ENCODE measurements around the gene POLR2E. TPM values are rescaled to one million over a fixed set of nuclear protein-coding genes. Genes with fewer than 3 reads are reported as not detected.
A peak's percentile ranks its signal among the peaks of the same experiment; 100 is the strongest.

The POLR2E gene
- total RNA-seq, 1 experiment from 2014 or later: 261 TPM

DNA sequence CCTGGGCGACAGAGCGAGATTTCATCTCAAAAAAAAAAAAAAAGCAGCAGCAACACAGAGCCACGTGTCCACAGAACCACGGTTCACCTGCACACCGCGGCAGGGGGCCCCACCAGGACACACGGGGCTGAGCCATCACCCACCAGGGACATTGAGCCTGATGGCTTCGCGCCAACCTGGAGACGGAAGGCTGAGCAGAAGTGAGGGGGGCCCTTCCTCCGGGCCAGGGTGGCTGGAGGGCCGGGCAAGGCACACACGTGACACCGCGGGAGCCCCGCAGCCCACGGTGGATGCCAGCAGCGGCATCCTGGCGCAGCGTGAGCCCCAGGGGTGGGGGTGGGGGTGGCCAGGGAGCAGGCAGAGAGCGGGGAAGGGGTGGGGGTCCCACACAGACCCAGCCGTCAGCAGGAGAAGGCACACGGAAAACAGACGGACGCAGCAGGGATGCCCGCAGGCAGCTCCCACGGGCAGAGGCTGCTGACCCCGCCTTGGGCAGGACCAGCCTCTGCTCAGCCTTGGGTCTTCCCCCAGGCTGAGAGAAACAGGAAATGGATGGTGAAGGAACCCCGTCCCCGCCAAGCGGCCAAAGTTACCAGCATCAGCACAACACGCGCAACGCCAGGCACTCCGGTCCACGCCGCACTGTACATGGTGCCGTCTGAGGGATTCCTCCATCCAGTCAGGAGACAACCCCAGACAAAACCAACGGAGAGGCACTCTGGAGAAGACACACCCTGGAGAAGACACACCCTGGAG, 45.3 kb upstream of the POLR2E start:
- Histone ChIP-seq H4K5ac (ENCODE audit: insufficient read length, low read depth, low read length) (no peak overlapping the region), H3K23me2 (ENCODE audit: insufficient read length, low read depth, low read length, poor library complexity, severe bottlenecking) (no peaks in the 10 kb centered on the region), H3K18ac (ENCODE audit: insufficient read length, low read depth, low read length) (no peak overlapping the region), H3K4me1 (ENCODE audit: insufficient read depth, low read length) (no peaks in the 10 kb centered on the region), H4K20me1 (ENCODE audit: control insufficient read depth, insufficient read depth, insufficient read length) (no peaks in the 10 kb centered on the region), H2BK5ac (ENCODE audit: insufficient read length, low read length) (no peak overlapping the region), H3K4me2 (ENCODE audit: insufficient read depth, insufficient read length, low read length) (no peak overlapping the region), H2BK12ac (ENCODE audit: insufficient read length, low read depth, low read length) (no peak overlapping the region), H3K23ac (ENCODE audit: insufficient read length, low read depth, low read length) (no peak overlapping the region), H3K79me2 (ENCODE audit: insufficient read depth, low read length) (no peaks in the 10 kb centered on the region), H2AK5ac (ENCODE audit: insufficient read length, low read length) (no peak overlapping the region), H2BK15ac (ENCODE audit: low read depth, low read length) (no peak overlapping the region), H2AFZ (ENCODE audit: low read length) (no peak overlapping the region), H3K56ac (ENCODE audit: insufficient read length, low read depth, low read length) (no peak overlapping the region), H3K4ac (ENCODE audit: low read depth, low read length) (no peak overlapping the region), H3K9ac (ENCODE audit: extremely low read depth, insufficient read length, low read length) (no peak overlapping the region), H3K27ac (ENCODE audit: insufficient read length, low read depth, low read length) (no peak overlapping the region), H2BK20ac (ENCODE audit: low read depth, low read length, poor library complexity, severe bottlenecking) (no peak overlapping the region), H4K91ac (ENCODE audit: insufficient read length, low read depth, low read length) (no peak overlapping the region), H3T11ph (ENCODE audit: low read length) (no peak overlapping the region), H3K27me3 (ENCODE audit: insufficient read depth, low read length) (no peaks in the 10 kb centered on the region), H2BK120ac (ENCODE audit: low read depth, low read length, poor library complexity, severe bottlenecking) (no peak overlapping the region), H4K8ac (replicated peaks; ENCODE audit: insufficient read length, low read depth, low read length) (no peak overlapping the region), H3K79me1 (ENCODE audit: insufficient read depth, low read depth, low read length, poor library complexity, severe bottlenecking) (no peaks in the 10 kb centered on the region), H3K14ac (ENCODE audit: insufficient read depth, low read length) (no peak overlapping the region), H3K9me3 (ENCODE audit: control insufficient read depth, low read depth, low read length) (no peaks in the 10 kb centered on the region)
- H3K4me1 Mint-ChIP-seq: peaks cover 2 to 7% of the 10 kb centered on the region in 2 experiments
- H3K27ac Mint-ChIP-seq: peak overlapping the region in 2 of 3 experiments; percentile 23 to 44; a peak in 1 of 7 replicates
- H3K9me3 Mint-ChIP-seq: peaks cover 0 to 4% of the 10 kb centered on the region in 2 experiments; a peak in 2 of 5 replicates
- H3K27me3 Mint-ChIP-seq (ENCODE audit: low read depth): no peaks in the 10 kb centered on the region
- DNase-seq: no peak
- TF ChIP-seq, protein P1, sequence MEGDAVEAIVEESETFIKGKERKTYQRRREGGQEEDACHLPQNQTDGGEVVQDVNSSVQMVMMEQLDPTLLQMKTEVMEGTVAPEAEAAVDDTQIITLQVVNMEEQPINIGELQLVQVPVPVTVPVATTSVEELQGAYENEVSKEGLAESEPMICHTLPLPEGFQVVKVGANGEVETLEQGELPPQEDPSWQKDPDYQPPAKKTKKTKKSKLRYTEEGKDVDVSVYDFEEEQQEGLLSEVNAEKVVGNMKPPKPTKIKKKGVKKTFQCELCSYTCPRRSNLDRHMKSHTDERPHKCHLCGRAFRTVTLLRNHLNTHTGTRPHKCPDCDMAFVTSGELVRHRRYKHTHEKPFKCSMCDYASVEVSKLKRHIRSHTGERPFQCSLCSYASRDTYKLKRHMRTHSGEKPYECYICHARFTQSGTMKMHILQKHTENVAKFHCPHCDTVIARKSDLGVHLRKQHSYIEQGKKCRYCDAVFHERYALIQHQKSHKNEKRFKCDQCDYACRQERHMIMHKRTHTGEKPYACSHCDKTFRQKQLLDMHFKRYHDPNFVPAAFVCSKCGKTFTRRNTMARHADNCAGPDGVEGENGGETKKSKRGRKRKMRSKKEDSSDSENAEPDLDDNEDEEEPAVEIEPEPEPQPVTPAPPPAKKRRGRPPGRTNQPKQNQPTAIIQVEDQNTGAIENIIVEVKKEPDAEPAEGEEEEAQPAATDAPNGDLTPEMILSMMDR (conservative IDR thresholded peaks at IDR 0.05): no peak
- no peak overlapping the region for H3K4me3 Mint-ChIP-seq
- peaks cover 30 to 41% (median 39%) of the 10 kb centered on the region in 3 experiments for H3K36me3 Mint-ChIP-seq (ENCODE audit: insufficient read depth in 1 of 3, low read depth in 3 of 3)
- WGBS (ENCODE audit: extremely low coverage, insufficient read length, low lambda C conversion rate): no CpG with 5 or more reads among the region's 39 CpGs
